Measurements from ENCODE around the gene GPATCH8.

DNA sequence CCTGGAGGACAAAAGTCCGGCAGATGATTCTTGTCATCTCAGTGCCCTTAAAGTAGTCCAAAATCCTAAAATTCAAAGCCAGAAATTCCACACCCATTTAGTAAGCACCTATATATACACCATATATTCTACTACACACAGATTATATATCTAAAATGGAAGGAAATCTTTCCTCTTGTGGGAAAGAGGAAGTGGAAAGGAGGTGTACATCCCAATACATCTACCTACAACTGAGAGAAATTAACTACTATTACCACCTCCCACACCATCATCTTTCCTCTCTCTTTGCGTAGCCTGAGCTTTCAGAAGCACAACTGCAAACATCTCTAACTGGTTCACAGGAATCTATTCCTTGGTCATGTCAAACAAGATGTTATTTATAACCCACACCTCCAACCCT is 108.4 kb downstream of the GPATCH8 start:
- TF ChIP-seq TAF1 (IDR thresholded peaks at IDR 0.05; ENCODE audit: low read depth) (no peak), EGR1 (IDR thresholded peaks at IDR 0.05) (no peak), RAD21 (IDR thresholded peaks at IDR 0.05; ENCODE audit: low read depth) (no peak), TCF12 (IDR thresholded peaks at IDR 0.05; ENCODE audit: low read depth) (no peak), CEBPB (IDR thresholded peaks at IDR 0.05) (no peak), CREB1 (IDR thresholded peaks at IDR 0.05; ENCODE audit: low read depth) (no peak), FOXM1 (IDR thresholded peaks at IDR 0.05; ENCODE audit: borderline replicate concordance, low read depth) (no peak)
- TF ChIP-seq, protein P1, sequence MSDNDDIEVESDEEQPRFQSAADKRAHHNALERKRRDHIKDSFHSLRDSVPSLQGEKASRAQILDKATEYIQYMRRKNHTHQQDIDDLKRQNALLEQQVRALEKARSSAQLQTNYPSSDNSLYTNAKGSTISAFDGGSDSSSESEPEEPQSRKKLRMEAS (IDR thresholded peaks at IDR 0.05) = no peak
- TF ChIP-seq, protein P2, sequence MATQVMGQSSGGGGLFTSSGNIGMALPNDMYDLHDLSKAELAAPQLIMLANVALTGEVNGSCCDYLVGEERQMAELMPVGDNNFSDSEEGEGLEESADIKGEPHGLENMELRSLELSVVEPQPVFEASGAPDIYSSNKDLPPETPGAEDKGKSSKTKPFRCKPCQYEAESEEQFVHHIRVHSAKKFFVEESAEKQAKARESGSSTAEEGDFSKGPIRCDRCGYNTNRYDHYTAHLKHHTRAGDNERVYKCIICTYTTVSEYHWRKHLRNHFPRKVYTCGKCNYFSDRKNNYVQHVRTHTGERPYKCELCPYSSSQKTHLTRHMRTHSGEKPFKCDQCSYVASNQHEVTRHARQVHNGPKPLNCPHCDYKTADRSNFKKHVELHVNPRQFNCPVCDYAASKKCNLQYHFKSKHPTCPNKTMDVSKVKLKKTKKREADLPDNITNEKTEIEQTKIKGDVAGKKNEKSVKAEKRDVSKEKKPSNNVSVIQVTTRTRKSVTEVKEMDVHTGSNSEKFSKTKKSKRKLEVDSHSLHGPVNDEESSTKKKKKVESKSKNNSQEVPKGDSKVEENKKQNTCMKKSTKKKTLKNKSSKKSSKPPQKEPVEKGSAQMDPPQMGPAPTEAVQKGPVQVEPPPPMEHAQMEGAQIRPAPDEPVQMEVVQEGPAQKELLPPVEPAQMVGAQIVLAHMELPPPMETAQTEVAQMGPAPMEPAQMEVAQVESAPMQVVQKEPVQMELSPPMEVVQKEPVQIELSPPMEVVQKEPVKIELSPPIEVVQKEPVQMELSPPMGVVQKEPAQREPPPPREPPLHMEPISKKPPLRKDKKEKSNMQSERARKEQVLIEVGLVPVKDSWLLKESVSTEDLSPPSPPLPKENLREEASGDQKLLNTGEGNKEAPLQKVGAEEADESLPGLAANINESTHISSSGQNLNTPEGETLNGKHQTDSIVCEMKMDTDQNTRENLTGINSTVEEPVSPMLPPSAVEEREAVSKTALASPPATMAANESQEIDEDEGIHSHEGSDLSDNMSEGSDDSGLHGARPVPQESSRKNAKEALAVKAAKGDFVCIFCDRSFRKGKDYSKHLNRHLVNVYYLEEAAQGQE (IDR thresholded peaks at IDR 0.05; ENCODE audit: low read depth) = no peak

Data from Ishikawa (cell line).